GM19238 (cell line): ENCODE data around the gene GALNT14.

Experiments
- DNase-seq: peaks from one replicate; pipeline ENCODE4 v3.0.0; 2011; ENCODE audit warnings: low spot score; ENCODE audit not compliant: insufficient read length

The GALNT14 gene

GRCh38 chr2:31088504-31089195 lies 49.6 kb downstream of the GALNT14 start:
- DNase-seq, result no peak

- no peak for DNase-seq
Measured at GRCh38 chr2:31087491-31087890, 50.7 kb downstream of the GALNT14 start.

- no peak for DNase-seq
Measured at GRCh38 chr2:31086590-31086989, 51.6 kb downstream of the GALNT14 start.

GRCh38 chr2:31083234-31083993 lies 54.8 kb downstream of the GALNT14 start:
- DNase-seq, result no peak

GRCh38 chr2:31082002-31082401 lies 56.2 kb downstream of the GALNT14 start:
- DNase-seq, result no peak

- DNase-seq, result no peak
Measured at GRCh38 chr2:31081492-31081891, 56.7 kb downstream of the GALNT14 start.

- DNase-seq, result no peak
Measured at GRCh38 chr2:31080361-31080760, 57.9 kb downstream of the GALNT14 start.

GRCh38 chr2:31079665-31080064 lies 58.6 kb downstream of the GALNT14 start:
- no peak for DNase-seq

GRCh38 chr2:31078579-31079105 lies 59.6 kb downstream of the GALNT14 start:
- no peak for DNase-seq

- DNase-seq, result no peak
Measured at GRCh38 chr2:31078011-31078410, 60.2 kb downstream of the GALNT14 start.

GRCh38 chr2:31075941-31076590 lies 62.2 kb downstream of the GALNT14 start:
- DNase-seq, result no peak

GRCh38 chr2:31075431-31075830 lies 62.8 kb downstream of the GALNT14 start:
- DNase-seq, result no peak

- no peak for DNase-seq
Measured at GRCh38 chr2:31071741-31072140, 66.5 kb downstream of the GALNT14 start.

GRCh38 chr2:31070339-31071125 lies 67.7 kb downstream of the GALNT14 start:
- no peak for DNase-seq

GRCh38 chr2:31069643-31070325 lies 68.5 kb downstream of the GALNT14 start:
- no peak for DNase-seq

GRCh38 chr2:31067259-31067658 lies 71.0 kb downstream of the GALNT14 start:
- no peak for DNase-seq

GRCh38 chr2:31066551-31066950 lies 71.7 kb downstream of the GALNT14 start:
- no peak for DNase-seq

- DNase-seq, result no peak
Measured at GRCh38 chr2:31066086-31066485, 72.2 kb downstream of the GALNT14 start.

- no peak for DNase-seq
Measured at GRCh38 chr2:31065356-31065755, 72.9 kb downstream of the GALNT14 start.

- DNase-seq, result no peak
Measured at GRCh38 chr2:31060397-31060796, 77.8 kb downstream of the GALNT14 start.
